GM19468 (cell line): ENCODE results near the gene SGSM1.

Experiments
- ATAC-seq: cut with Tn5 transposase; IDR thresholded peaks from one replicate; pipeline ENCODE4 v1.9.1; 2021; ENCODE audit warnings: mild to moderate bottlenecking, moderate library complexity, moderate number of reproducible peaks; ENCODE audit not compliant: unreplicated experiment; ENCODE audit errors: extremely low read depth

Gene SGSM1, protein sequence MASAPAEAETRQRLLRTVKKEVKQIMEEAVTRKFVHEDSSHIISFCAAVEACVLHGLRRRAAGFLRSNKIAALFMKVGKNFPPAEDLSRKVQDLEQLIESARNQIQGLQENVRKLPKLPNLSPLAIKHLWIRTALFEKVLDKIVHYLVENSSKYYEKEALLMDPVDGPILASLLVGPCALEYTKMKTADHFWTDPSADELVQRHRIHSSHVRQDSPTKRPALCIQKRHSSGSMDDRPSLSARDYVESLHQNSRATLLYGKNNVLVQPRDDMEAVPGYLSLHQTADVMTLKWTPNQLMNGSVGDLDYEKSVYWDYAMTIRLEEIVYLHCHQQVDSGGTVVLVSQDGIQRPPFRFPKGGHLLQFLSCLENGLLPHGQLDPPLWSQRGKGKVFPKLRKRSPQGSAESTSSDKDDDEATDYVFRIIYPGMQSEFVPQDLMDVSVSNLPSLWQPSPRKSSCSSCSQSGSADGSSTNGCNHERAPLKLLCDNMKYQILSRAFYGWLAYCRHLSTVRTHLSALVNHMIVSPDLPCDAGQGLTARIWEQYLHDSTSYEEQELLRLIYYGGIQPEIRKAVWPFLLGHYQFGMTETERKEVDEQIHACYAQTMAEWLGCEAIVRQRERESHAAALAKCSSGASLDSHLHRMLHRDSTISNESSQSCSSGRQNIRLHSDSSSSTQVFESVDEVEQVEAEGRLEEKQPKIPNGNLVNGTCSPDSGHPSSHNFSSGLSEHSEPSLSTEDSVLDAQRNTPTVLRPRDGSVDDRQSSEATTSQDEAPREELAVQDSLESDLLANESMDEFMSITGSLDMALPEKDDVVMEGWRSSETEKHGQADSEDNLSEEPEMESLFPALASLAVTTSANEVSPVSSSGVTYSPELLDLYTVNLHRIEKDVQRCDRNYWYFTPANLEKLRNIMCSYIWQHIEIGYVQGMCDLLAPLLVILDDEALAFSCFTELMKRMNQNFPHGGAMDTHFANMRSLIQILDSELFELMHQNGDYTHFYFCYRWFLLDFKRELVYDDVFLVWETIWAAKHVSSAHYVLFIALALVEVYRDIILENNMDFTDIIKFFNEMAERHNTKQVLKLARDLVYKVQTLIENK

DNA sequence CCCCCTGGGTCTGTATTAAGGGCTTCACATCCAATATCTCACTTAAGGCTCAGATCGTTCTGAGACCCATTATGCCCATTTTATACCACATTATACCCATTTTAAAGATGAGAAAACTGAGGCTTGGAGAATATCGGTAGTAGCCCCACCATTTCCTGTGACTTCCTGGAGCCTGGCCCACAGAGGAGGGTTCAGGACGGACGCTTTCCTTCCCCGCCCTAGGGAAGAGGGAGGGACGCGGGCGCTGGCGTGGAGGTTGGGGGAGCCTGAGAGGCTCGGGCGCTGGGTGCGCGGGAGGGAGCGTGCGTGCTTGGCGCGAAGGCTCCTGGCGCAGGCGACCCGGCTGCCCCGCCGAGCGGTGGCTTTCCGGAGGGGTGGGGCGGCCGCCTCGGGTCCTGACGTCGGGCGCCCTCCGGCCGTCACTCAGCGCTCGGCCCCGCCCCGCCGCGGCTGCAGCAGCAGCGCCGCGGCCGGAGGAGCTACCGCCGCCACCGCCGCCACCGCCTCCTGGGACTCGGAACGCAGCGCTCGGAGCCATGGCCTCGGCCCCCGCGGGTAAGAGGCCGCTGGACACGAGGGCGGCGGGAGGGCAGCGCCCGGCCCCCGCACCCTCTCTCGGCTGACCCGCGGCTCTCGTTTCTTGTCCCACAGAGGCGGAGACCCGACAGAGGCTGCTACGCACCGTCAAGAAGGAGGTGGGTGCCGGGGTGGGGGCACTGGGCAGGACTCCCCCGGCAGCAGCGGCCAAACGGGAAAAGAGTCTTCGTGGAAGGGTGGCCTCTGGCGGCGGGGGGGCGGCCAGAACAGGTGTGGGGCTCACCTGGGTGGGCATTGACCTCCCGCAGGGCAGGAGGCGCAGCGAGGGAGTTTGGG, at the start of gene SGSM1:
Gene SGSM1 (plus strand): TSS at position 422 of the 873 bp plus-strand sequence. CDS start 115 bp downstream, at position 537.
- ATAC-seq: no peak

DNA sequence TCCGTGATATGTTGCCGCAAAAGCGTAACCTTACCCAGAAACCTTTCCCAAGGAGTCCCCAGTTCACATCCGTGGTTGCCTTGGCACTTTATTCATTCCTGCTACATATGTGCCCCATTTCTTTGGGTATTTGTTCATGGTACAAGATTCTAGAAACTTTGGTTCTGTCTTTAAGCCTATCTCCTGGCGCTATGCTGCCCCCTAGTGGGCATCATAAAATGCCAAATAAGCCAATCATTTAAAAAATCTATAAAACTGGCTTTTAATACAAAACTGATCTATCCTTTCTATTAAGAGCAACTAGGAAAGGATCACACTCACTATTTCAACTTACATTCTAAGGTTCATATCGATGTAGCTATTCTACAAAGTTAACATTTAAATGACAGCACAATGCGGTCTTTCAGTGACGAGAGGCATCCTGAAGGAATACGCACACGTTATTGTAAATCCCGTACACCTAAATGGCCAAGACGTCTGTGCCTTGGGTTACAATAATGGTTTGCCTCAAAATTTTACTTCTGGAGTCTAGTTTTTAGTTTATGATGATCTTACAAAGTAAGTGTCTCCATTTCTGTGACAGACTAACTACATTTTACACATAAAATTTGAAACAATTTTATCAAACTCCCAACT, 47.7 kb upstream of the SGSM1 start:
- no peak for ATAC-seq

DNA sequence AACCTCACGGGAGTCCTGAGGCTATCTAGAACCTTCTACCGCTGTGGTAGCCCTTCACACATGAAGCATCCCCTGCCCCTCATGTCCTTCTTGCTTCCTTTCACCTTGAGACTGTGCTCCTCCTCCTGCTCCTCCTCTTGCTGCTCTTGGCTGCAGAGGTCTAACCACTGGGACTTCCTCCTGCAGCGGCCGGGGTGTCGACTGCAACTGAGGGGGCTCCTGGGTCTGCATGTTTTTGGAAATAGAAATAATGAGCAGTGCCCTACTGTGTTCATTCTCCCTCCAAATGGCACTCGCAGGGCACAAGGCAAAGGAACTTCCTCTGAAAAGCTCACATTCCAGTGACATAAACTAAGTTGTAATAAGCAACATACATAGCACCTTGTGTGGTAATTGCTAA, 46.2 kb upstream of the SGSM1 start:
- ATAC-seq: no peak

DNA sequence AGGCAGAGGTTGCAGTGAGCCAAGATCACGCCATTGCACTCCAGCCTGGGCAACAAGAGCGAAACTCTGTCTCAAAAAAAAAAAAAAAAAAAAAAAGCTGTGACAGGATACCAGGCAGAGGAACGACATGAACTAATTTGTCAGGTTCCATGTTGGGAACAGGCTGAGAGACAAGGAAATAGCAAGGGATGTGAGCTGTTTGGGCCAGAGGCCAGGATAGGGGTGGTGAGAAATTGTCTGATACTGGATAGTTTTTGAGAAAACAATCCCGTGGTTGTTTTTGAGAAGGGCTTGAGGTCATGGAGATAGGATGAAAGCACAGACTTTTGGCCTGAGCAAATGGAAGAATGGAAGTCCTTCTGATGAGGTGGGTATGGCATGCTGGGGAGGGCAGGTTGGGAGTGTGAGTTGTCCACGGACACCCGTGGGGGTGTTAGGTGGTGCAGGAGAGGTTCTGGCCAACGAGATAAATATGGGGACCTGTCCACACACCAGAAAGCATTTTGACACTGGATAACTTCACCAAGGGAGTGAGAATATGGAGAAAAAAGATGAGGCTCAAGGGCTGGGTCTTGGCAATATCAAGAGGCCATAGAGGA, 45.2 kb upstream of the SGSM1 start:
- no peak for ATAC-seq

DNA sequence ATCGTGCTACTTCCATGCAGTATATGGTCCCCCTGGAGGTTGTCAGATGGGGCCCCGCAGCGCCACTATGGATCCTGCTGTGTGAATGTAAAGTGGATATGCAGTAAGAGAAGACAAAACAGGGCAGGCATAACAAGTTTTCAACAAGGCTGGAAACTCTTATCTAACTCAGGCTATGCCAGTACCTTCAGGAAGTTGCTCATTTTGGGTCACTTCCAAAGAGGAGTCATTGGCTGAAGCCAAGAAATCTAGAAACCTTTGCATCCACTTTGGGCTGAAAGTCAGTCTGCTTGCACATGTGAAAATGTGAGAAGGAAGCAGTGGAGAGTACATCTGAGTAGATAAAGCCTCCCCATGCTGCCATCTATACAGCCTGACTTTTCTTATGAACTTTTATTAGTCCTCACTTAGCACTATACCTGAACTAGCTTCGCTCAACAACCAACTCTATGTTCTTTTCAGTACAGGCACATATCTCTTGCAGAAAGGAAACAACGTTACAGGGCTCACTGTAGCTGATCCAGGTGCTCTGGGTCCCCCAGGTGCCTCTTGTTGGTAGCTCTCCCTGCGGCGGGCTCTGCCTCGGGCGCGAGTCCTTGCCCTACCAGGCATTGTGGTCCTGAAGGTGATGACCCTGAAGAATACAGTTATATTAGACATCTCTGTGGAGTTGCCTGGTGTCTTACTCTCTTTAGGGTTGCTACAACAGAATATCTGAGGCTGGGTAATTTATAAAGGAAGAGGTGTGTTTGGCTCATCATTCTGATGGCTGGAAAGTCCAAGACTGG, 43.9 kb upstream of the SGSM1 start:
- no peak for ATAC-seq

DNA sequence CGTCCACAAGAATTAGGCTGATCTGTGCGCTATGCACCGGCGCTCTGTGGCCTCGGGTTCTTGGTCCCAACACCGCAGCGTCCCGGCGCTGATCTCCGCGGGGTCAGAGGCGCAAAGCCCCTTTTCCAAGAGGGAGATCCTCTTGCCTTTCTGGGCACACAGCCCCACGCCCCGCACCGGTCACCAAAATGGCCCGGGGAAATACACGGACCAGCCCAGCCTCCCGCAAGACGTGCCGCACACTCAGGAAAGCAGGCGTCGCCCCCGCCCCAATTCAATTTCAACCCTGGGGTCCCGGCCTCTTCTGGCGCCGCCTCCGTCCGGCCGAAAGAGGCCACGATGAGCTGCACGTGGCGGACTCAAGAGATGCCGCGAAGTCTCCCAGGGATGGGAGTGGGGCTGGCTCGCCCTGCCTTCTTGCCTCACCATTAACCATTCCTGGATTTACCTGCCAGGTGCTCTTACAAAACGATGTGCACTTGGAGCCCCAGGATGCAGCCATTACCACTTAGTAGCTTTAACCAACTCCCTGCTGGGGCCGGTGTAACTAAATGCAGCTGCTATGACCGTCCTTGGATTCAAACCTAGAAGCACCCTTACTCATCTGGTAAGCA, 42.0 kb upstream of the SGSM1 start:
- ATAC-seq: no peak

DNA sequence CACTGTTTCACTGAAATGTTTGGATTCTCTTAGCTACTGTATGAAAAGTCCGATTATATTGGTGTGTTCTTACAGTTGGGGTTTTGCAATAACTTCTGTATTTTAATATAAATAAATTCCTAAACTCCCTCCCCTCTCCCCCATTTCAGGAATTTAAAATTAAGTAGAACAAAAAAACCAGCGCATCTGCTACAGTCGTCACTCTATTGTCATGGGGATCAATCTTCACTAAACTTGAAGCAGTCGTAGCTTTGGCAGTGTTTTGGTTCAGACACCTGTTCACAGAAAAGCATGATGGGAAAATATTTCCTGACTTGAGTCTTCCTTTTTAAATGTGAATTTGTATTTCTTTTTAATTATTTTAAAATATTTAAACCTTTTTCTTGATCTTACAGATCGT, 40.8 kb upstream of the SGSM1 start:
- no peak for ATAC-seq

DNA sequence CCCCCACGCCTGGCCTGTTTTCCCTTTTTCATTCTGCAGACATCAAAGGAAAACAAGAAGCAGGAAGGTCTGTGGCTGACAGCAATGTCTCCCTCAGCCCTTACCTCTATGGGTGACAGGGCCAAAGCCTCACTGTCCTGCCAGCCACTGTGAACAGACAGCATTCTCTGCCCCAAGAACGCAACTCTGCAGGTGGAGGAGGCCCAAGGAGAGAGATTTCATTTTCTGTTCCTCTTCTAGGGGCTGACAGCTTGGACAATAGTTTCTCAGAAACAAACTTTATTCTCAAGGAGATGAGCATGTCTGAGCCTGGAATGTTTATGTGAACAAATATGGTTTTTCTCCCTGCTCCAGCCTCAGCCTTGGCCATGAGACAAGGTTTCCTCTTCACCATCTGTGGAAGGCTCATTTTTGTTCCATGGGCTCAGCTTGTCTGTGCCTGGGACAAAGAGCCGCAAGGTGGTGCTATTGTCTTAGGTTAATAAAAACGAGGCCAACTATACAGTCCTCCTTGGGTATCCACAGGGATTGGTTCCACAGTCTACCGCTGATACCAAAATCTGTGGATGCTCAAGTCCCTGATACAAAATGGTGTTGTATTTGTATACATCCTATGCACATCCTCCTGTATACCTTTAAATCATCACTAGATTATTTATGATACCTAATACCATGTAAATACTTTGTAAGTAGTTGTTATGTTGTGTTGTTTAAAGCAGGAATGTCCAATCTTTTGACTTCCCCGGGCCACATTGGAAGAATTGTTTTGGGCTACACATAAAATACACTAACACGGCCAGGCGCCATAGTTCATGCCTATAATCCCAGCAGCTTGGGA, 37.3 kb upstream of the SGSM1 start:
- no peak for ATAC-seq

DNA sequence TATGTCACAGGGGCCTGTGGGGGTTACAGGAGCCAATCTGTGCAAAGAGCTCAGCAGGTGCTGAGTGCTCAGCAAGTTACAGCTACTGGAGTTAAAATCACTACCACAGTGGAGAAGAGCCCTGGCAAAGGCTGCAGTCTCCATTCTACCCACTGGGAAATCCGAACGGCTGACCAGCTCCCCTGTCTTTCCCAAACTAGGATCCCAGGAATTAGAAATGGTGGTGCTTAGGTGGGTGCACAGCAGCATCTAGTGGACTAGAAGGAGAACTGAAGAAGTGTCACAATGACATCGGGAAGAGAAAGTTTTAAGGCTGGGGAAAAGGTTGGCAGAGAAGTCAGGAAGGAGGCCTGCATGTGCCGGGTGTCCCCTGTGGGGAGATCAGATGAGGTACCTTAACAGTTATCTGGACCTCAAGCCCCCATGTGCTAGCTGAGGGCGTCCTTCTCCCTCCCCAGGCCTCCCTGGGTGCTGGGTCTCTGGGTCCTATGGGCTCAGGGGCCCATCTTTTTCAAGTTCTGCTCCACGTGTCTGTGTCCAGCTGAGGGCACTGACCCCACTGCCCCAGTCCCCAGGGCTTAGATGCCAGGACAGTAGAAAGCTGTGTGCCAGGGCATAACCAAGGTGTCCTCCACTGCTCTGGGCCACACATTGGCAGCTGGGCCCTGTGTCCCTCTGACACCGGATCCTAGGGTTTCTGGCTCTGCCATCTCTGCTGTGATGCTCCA, 33.4 kb upstream of the SGSM1 start:
- ATAC-seq: no peak

DNA sequence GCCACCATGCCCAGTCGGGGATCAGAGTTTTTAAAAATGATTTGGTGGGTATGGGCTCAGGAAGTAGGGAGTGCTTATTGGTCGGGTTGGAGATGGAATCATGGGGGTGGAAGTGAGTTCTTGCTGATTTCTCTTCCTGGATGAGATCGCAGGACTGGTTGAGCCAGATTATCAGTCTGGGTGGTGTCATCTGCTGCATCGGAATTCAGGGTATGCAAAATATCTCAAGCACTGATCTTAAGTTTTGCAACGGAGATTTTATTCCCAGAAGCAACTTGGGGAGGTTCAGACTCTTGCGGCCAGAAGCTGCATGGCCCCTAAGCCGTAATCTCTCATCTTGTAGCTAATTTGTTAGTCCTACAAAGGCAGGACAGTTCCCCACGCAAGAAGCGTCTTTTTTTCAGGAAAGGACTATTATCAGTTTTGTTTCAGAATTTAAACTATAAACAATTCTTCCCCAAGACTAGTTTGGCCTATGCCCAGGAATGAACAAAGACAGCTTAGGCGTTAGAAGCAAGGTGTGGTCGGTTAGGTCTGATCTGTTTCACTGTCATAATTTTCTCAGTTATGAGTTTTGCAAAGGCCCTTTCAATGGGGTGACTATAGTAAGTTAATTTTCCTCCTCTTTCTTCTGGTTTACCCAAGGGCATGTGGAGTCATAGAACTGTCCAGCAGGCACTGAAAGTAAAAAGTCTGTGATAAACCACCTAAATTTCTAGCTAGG, 30.1 kb upstream of the SGSM1 start:
- no peak for ATAC-seq

DNA sequence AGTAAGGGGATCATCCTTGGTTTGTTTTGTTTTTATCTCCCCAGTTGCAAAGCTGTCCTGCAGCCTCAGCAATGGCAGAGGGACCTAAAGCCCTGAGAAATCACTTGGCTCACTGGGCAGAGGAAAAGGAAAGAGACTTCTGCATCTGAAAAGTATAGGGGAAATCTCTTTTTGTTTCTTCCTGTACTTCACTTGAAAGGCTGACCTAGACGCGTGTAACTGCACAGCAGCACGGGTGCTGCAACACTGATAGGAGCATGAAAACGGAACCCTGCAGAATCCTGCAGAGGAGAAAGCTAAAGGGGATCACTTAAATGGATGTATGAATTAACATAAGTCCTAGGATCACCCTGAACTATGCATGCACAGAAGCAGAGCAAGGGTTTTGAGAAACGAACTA, 29.5 kb upstream of the SGSM1 start:
- ATAC-seq: no peak

DNA sequence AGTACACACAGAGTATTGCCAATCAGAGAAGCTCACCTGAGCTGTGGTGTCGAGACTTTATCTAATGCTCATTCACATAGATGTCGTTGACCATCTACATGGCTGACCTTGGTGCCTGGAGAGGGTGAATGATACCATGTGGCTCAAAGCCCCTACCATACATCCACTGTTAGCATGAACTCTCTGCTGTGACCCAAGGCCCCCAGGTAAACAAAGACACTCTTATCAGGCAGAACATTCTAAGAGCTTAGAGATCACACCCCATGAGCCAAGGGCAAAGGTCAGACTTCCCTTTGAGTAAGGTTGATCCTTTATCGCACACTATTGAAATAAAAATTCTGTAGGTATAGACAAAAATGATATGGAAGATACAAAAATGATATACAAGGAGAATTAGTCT, 16.5 kb upstream of the SGSM1 start:
- ATAC-seq: no peak

DNA sequence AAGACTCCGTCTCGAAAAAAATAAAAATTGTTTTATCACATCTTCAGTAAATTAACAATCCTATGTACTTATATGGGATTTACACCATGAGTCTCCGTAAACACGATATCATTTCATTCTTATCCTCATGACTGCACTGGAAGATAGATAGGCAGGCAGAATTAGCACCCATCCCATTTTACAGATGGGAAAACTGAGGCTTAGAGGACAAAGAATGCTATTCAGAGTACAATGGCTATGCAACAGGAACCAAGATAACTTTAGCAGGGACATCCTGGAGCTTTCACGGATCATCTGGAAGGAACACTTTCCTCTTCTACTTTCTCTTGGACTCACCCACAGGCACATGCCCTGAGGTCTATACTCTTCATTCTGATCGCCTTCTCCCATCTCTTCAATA, 14.6 kb upstream of the SGSM1 start:
- ATAC-seq: no peak

DNA sequence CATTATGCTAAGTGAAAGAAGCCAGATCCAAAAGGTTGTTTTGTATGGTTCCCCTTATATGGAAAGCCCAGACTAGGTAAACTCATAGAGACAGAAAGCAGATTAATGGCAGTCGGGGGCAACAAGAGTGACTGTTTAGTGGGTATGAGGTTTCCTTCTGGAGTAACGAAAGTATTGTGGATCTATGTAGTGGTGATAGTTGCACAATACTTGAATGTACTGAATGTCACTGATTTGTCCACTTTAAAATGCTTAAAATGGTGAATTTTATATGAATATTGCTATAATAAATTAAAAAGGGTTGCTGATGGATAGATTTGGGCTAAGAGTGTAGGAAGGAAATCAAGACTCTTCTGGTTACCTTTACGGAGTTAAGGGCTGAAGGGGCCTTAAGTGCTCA, 10.0 kb upstream of the SGSM1 start:
- no peak for ATAC-seq

DNA sequence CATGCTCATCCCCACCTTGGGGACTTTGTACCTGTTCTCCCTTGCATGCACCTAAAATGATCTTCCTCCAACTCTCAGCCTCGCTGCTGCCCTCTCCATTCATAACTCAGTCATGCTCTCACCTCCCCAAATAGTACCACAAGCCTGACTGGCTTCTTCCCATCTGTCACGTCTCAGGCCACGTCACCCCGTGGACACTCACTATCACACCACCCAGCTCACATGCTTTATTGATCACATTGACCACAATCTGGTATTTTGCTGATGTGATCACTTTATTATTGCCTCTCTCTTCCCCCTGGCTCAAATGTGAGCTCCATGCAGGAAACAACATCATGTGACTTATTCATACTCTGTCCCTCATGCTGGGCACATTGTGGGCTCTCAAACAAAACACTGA, 9.2 kb upstream of the SGSM1 start:
- ATAC-seq: no peak

DNA sequence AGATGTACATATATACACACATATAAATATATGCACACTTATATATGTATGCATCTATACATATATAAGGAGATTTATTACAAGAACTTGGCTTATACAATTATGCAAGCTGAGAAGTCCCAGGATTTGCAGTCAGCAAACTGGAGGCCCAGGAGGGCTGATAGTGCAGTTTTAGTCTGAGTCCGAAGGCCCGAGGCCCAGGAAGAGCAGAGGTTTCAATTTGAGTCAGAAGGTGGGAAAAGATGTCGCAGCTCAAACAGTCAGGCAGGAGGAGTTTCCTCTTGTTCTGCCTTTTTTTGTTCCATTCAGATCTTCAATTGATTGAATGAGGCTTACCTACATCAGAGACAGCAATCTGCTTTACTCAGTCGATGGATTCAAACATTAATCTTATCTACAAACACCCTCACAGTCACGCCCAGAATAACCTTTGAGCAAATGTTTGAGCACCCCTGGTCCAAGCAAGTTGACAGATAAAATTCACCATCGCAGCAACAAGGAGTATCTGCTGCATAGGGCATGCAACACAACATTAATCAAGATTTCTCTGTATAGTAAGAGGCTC, 4.0 kb upstream of the SGSM1 start:
- no peak for ATAC-seq
